Osteocyte (in vitro differentiated cells): ENCODE data around the gene LUZP4. TPM values are rescaled to one million over a fixed set of nuclear protein-coding genes. Genes with fewer than 3 reads are reported as not detected.

ENCODE experiments used
- DNase-seq: peaks from one replicate; pipeline ENCODE4 v3.0.0; 2021; ENCODE audit warnings: mixed read lengths; ENCODE audit not compliant: unreplicated experiment; ENCODE audit errors: extremely low spot score
- H3K27ac Mint-ChIP-seq: one replicate; pipeline ENCODE4 v1.8.0; 2021; ENCODE audit warnings: mild to moderate bottlenecking, mixed read lengths; ENCODE audit not compliant: unreplicated experiment
- H3K27me3 Mint-ChIP-seq: one replicate; pipeline ENCODE4 v1.8.0; 2021; ENCODE audit warnings: mixed read lengths; ENCODE audit not compliant: unreplicated experiment
- H3K36me3 Mint-ChIP-seq: one replicate; pipeline ENCODE4 v1.8.0; 2021; ENCODE audit warnings: mixed read lengths; ENCODE audit not compliant: unreplicated experiment
- H3K4me1 Mint-ChIP-seq: one replicate; pipeline ENCODE4 v1.8.0; 2021; ENCODE audit warnings: mixed read lengths; ENCODE audit not compliant: unreplicated experiment
- H3K4me3 Mint-ChIP-seq: one replicate; pipeline ENCODE4 v1.8.0; 2021; ENCODE audit warnings: mild to moderate bottlenecking, moderate library complexity, mixed read lengths; ENCODE audit not compliant: unreplicated experiment
- H3K9me3 Mint-ChIP-seq: one replicate; pipeline ENCODE4 v1.8.0; 2021; ENCODE audit warnings: mixed read lengths; ENCODE audit not compliant: unreplicated experiment
- long read RNA-seq: library from polyadenylated mRNA; unstranded; transcript quantifications from one replicate; pipeline ENCODE4 v2.0.0, GENCODE V29; 2021
- total RNA-seq: library from RNA; stranded (reverse); gene quantifications from 2 replicates; pipeline ENCODE4 v1.2.1, GENCODE V29; 2021
- TF ChIP-seq, protein P1 (sequence below): fragments of 200-600 bp; sonication (generic); IDR thresholded peaks from 2 replicates; pipeline ENCODE4 v1.5.0; 2021; ENCODE audit warnings: antibody characterized with exemption, mild to moderate bottlenecking, moderate library complexity

The LUZP4 gene
- not detected in 2 replicates for total RNA-seq
- long read RNA-seq, result 0 reads

DNA sequence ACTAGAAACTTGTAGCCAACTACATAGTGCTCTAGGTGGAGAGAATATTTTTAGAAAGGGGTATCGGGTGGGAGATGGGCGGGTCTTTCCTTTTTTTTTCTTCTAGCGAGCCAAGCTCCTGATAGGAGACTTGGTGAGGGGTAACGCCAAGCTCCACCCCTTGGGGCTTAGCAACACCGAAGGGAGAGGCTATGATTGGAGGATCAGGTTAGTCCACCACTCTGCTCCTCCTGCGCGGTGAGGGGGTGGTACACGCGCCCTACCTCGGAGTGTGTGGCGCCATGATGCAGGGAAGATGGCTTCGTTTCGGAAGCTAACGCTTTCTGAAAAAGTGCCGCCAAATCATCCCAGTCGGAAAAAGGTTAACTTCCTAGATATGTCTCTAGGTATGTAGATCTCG lies at the start of gene LUZP4:
Gene LUZP4, plus strand, starts transcription at position 251 of the 400 bp plus-strand sequence. Its CDS starts 45 bp downstream, at position 296.
- Mint-ChIP-seq H3K4me3 (no peak within 1 kb of the TSS), H3K9me3 (no peaks in the 10 kb centered on the region), H3K4me1 (no peaks in the 10 kb centered on the region)

DNA sequence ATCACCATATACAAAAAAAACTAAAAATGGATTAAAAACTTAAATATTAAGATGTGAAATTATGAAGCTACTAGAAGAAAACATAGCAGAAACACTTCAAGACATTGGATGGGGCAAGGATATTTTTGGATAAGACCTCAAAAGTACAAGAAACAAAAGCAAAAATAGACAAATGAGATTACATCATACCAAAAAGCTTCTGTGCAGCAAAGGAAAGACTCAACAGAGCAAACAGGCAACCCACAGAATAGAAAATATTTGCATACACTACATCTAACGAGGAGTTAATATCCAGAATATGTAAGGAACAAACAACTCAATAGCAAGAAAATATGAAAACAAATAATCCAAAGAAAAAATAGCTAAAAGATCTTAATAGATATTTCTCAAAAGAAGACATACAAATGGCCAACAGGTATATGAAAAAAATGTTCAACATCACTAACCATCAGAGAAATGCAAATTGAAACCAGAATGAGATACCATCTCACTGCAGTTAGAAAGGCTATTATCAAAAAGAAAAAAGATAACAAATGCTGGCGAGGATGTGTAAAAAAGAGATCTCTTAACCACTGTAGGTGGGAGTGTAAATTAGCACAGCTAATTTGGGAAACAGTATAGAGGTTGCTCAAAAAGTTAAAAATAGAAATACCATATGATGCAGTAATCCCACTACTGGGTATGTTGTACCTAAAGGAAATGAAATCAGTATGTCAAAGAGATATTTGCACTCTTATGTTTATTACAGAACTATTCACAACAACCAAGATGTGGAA lies 37.9 kb upstream of the LUZP4 start:
- no peaks in the 10 kb centered on the region for H3K4me1 Mint-ChIP-seq
- TF ChIP-seq, protein P1, sequence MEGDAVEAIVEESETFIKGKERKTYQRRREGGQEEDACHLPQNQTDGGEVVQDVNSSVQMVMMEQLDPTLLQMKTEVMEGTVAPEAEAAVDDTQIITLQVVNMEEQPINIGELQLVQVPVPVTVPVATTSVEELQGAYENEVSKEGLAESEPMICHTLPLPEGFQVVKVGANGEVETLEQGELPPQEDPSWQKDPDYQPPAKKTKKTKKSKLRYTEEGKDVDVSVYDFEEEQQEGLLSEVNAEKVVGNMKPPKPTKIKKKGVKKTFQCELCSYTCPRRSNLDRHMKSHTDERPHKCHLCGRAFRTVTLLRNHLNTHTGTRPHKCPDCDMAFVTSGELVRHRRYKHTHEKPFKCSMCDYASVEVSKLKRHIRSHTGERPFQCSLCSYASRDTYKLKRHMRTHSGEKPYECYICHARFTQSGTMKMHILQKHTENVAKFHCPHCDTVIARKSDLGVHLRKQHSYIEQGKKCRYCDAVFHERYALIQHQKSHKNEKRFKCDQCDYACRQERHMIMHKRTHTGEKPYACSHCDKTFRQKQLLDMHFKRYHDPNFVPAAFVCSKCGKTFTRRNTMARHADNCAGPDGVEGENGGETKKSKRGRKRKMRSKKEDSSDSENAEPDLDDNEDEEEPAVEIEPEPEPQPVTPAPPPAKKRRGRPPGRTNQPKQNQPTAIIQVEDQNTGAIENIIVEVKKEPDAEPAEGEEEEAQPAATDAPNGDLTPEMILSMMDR, result no peak
- H3K36me3 Mint-ChIP-seq, result no peaks in the 10 kb centered on the region
- H3K9me3 Mint-ChIP-seq, result no peaks in the 10 kb centered on the region
- no peak for DNase-seq
- H3K4me3 Mint-ChIP-seq, result no peak overlapping the region
- no peak overlapping the region for H3K27ac Mint-ChIP-seq
- H3K27me3 Mint-ChIP-seq, result peaks cover 58% of the 10 kb centered on the region

More for the DNA sequence above, at the start of gene LUZP4:
- H3K27me3 Mint-ChIP-seq, result peaks cover 32% of the 10 kb centered on the region
- TF ChIP-seq, protein P1, result no peak
- no peak for DNase-seq
- H3K27ac Mint-ChIP-seq, result no peak within 1 kb of the TSS
- no peaks in the 10 kb centered on the region for H3K36me3 Mint-ChIP-seq

GRCh38 chrX:115255003-115255402 lies 34.5 kb upstream of the LUZP4 start:
- TF ChIP-seq, protein P1, result no peak
- H3K9me3 Mint-ChIP-seq, result no peaks in the 10 kb centered on the region
- no peaks in the 10 kb centered on the region for H3K4me1 Mint-ChIP-seq

GRCh38 chrX:115257711-115258110 lies 31.8 kb upstream of the LUZP4 start:
- H3K4me3 Mint-ChIP-seq, result no peak overlapping the region
- no peaks in the 10 kb centered on the region for H3K36me3 Mint-ChIP-seq
- peaks cover 50% of the 10 kb centered on the region for H3K27me3 Mint-ChIP-seq
- H3K27ac Mint-ChIP-seq, result no peak overlapping the region
- DNase-seq, result no peak
- H3K4me1 Mint-ChIP-seq, result no peaks in the 10 kb centered on the region
- no peaks in the 10 kb centered on the region for H3K9me3 Mint-ChIP-seq
- TF ChIP-seq, protein P1, result no peak

More at GRCh38 chrX:115255003-115255402, 34.5 kb upstream of the LUZP4 start:
- no peak for DNase-seq
- Mint-ChIP-seq H3K27me3 (peaks cover 66% of the 10 kb centered on the region), H3K36me3 (no peaks in the 10 kb centered on the region), H3K4me3 (no peak overlapping the region), H3K27ac (no peak overlapping the region)

- H3K36me3 Mint-ChIP-seq, result no peaks in the 10 kb centered on the region
- TF ChIP-seq, protein P1, result no peak
- DNase-seq, result no peak
- peaks cover 46% of the 10 kb centered on the region for H3K27me3 Mint-ChIP-seq
- no peak overlapping the region for H3K27ac Mint-ChIP-seq
- H3K4me3 Mint-ChIP-seq, result no peak overlapping the region
- H3K4me1 Mint-ChIP-seq, result no peaks in the 10 kb centered on the region
- H3K9me3 Mint-ChIP-seq, result no peaks in the 10 kb centered on the region
These were observed 30.2 kb upstream of the LUZP4 start for GRCh38 chrX:115259238-115259875.
